Erythroblast (primary cell): Measurements from ENCODE around the gene MTR.

Experiments used
- GATA1 ChIP-seq: IDR thresholded peaks from 2 replicates; pipeline ENCODE4 v1.6.1; 2011; ENCODE audit warnings: low read depth, mild to moderate bottlenecking, control low read depth, low read length, moderate library complexity
- POLR2A ChIP-seq: IDR thresholded peaks from 2 replicates; pipeline ENCODE4 v1.6.1; 2011; ENCODE audit warnings: mild to moderate bottlenecking, low read length

DNA sequence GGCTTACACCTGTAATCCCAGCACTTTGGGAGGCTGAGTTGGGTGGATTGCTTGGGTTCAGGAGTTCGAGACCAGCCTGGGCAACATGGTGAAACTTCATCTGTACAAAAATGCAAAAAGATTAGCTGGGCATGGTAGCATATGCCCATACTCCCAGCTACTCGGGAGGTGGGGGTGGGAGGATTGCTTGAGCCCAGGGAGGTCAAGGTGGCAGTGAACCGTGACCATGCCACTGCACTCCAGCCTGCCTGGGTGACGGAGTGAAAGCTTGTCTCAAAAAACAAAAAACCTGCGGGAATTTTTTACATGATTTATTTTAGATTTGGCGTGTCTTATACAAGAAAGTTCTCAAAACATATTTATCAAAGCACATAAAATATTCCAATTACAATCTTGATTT is 27.8 kb upstream of the MTR start:
- TF ChIP-seq POLR2A (no peak), GATA1 (no peak)
